Activated CD4-positive, alpha-beta T cell treated with anti-CD3 and anti-CD28 coated beads for 36 hours (primary cell): ENCODE data around the gene ALKBH1. TPM values are rescaled to one million over a fixed set of nuclear protein-coding genes. Genes with fewer than 3 reads are reported as not detected.
A peak's percentile ranks its signal among the peaks of the same experiment; 100 is the strongest.
"Not testable (repeated sequence)": the region's sequence is repeated elsewhere in the genome, so short reads cannot be mapped to it uniquely, and the experiment has no call there.

Experiments used
- ATAC-seq: fragments of 200-7000 bp; cut with Tn5 transposase; one replicate; pipeline ENCODE4 v1.10.0; 2021; ENCODE audit warnings: mild to moderate bottlenecking, moderate library complexity
- CTCF ChIA-PET: fragments of 350-600 bp; sonication (Branson Sonifier 250); formaldehyde crosslinking; loops from one replicate; lab custom pipeline; 2021; ENCODE audit warnings: antibody characterized with exemption; lab: Charles Lee
- POLR2A ChIA-PET: fragments of 350-600 bp; sonication (Branson Sonifier 250); formaldehyde crosslinking; loops from one replicate; lab custom pipeline; 2021; ENCODE audit warnings: antibody characterized with exemption, inconsistent platforms; lab: Charles Lee
- DNase-seq: peaks from one replicate; pipeline ENCODE4 v3.0.0-alpha.2; 2020
- H3K27ac Mint-ChIP-seq: one replicate; pipeline ENCODE4 v1.8.0; 2021; ENCODE audit warnings: mixed read lengths
- H3K27me3 Mint-ChIP-seq: one replicate; pipeline ENCODE4 v1.8.0; 2021; ENCODE audit warnings: mixed read lengths
- H3K36me3 Mint-ChIP-seq: one replicate; pipeline ENCODE4 v1.8.0; 2021; ENCODE audit warnings: low read depth, mixed read lengths
- H3K4me1 Mint-ChIP-seq: one replicate; pipeline ENCODE4 v1.8.0; 2021; ENCODE audit warnings: mixed read lengths
- H3K4me3 Mint-ChIP-seq: one replicate; pipeline ENCODE4 v1.8.0; 2021; ENCODE audit warnings: mild to moderate bottlenecking, moderate library complexity, mixed read lengths
- H3K9me3 Mint-ChIP-seq: one replicate; pipeline ENCODE4 v1.8.0; 2021; ENCODE audit warnings: low read depth, mixed read lengths
- intact Hi-C, 2 experiments: fragments of 100-400 bp; cut with DNase I in 1 of 2; cut with micrococcal nuclease in 1 of 2; formaldehyde crosslinking; loops; one replicate each; pipeline versions ENCODE4 v1.14.2 to v1.15.1; 2022 to 2024; cut with DNase I, micrococcal nuclease
- total RNA-seq, 2 experiments: library from RNA; stranded (reverse); gene quantifications; one replicate each; pipeline ENCODE4 v1.2.3, GENCODE V29; 2021

ALKBH1 gene, protein sequence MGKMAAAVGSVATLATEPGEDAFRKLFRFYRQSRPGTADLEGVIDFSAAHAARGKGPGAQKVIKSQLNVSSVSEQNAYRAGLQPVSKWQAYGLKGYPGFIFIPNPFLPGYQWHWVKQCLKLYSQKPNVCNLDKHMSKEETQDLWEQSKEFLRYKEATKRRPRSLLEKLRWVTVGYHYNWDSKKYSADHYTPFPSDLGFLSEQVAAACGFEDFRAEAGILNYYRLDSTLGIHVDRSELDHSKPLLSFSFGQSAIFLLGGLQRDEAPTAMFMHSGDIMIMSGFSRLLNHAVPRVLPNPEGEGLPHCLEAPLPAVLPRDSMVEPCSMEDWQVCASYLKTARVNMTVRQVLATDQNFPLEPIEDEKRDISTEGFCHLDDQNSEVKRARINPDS
- total RNA-seq = 10 to 100 TPM; 16.3 to 16.8 TPM

DNA sequence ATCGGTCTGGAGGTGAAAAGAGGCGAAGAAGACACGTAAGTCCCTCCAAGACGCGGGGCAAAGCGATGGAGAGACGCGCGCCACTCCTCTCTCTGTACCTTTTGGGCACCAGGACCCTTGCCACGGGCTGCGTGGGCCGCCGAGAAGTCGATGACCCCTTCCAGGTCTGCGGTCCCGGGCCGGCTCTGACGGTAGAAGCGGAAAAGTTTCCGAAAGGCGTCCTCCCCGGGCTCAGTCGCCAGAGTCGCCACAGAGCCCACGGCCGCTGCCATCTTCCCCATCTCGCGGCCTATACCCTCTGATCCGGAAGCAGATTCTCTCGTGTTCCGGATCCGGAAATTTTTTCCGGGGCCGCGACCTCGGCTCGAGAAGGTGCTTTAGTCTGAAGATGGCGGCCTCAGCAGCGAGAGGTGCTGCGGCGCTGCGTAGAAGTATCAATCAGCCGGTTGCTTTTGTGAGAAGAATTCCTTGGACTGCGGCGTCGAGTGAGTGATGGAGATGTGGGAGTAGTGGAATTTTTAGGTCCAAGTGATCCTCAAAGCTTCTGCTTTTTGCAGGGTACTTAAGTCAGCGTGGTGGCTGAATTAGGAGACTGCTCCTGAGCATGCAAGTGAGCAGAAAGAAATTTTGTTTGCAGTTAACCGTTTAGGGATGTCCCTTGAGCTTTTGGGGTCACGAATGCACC, at the start of gene ALKBH1, which contains the start of gene SLIRP:
Gene ALKBH1, minus strand, starts transcription at position 300 of the 685 bp plus-strand sequence. Its CDS starts 19 bp downstream, at position 281.
Gene SLIRP, plus strand, starts transcription at position 380 of the 685 bp plus-strand sequence. Its CDS starts 9 bp downstream, at position 389.
- peak; percentile 93 for DNase-seq
- H3K27me3 Mint-ChIP-seq = no peaks in the 10 kb centered on the region

DNA sequence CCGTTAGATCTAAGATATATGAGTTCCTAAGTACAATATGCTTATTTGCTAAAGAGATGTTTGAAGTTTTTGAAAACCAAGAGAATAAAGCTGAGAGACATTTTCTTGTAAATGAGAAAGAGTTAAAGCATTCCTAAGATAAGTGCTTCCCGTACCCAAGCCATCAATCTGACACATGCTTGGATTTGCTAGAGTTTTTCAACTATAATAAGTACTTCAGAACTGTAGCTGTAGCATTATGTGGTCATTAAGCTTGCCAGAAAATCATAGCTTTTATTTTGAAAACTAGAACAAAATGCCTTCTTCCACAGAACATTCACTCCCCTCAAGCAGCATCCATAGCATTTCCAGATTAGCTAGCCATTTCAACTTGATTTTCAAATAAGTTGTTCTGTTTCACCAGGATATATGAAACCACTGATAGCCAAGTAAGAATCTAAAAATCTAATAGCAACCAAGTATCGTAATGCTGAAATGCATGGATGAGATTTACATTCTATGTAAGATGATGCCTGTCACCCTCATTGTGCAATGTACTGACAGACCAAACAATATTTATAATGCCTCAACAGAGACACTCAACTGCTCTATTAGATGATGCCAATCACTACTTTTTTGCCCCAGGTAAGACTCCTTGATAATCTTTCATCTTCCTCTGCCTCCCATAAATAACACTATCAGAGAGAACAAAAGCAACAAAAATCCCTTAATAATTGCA, 45.1 kb upstream of the ALKBH1 start:
- intact Hi-C loops = no loop called here
- CTCF ChIA-PET = interaction anchor here (0.7 to 2.2 kb wide), 4 partner anchors 11 to 209 kb away, joined by 3 to 7 read pairs (median 3); no protein-coding TSS in a partner anchor
- H3K4me1 Mint-ChIP-seq = peaks cover 28% of the 10 kb centered on the region
- peak overlapping the region; percentile 23 for H3K27ac Mint-ChIP-seq
- H3K9me3 Mint-ChIP-seq = no peaks in the 10 kb centered on the region
- H3K4me3 Mint-ChIP-seq = no peak overlapping the region
- peaks cover 50% of the 10 kb centered on the region for H3K36me3 Mint-ChIP-seq
- ATAC-seq (no peak), DNase-seq (no peak)
- POLR2A ChIA-PET = no interaction called here
- H3K27me3 Mint-ChIP-seq = no peaks in the 10 kb centered on the region

More for the DNA sequence above, at the start of gene ALKBH1, which contains the start of gene SLIRP:
- Mint-ChIP-seq H3K36me3 (peaks cover 39% of the 10 kb centered on the region), H3K27ac (peak within 1 kb of the TSS; percentile 94), H3K9me3 (no peaks in the 10 kb centered on the region), H3K4me3 (peak within 1 kb of the TSS; percentile 95), H3K4me1 (peaks cover 45% of the 10 kb centered on the region)
- ChIA-PET POLR2A (no interaction called here), CTCF (interaction anchor here (1.0 kb wide), 1 partner anchor 92 kb away, joined by 3 read pairs; the partner anchor contains the start of gene ADCK1)
- intact Hi-C loops = loop anchor here (1.0 to 5.0 kb wide), 12 partner anchors 53 to 611 kb away; partner anchors contain the start of genes ADCK1 (in 2 of the 2), GSTZ1 (in 2 of the 2), SNW1 (in 2 of the 2) and SPTLC2 (in 2 of the 2)
- peak; percentile 98 for ATAC-seq

- Mint-ChIP-seq H3K27me3 (no peaks in the 10 kb centered on the region), H3K36me3 (peaks cover 49% of the 10 kb centered on the region), H3K4me3 (no peak overlapping the region), H3K4me1 (peaks cover 21% of the 10 kb centered on the region), H3K9me3 (no peaks in the 10 kb centered on the region), H3K27ac (no peak overlapping the region)
- intact Hi-C loops = no loop called here
- ChIA-PET POLR2A (no interaction called here), CTCF (interaction anchor here (0.8 to 2.2 kb wide), 3 partner anchors 11 to 29 kb away, joined by 3 to 7 read pairs (median 3); no protein-coding TSS in a partner anchor)
- no peak for ATAC-seq
- DNase-seq = no peak
Measured at GRCh38 chr14:77752266-77752665, 44.4 kb upstream of the ALKBH1 start.

DNA sequence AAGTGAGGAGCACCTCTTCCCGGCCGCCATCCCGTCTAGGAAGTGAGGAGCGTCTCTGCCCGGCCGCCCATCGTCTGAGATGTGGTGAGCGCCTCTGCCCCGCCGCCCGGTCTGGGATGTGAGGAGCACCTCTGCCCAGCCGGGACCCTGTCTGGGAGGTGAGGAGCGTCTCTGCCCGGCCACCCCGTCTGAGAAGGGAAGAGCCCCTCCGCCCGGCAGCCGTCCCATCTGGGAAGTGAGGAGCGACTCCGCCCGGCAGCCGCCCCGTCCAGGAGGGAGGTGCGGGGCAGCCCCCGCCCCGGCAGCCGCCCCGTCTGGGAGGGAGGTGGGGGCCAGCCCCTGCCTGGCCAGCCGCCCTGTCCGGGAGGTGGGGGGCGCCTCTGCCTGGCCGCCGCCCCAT, 39.6 kb upstream of the ALKBH1 start:
- H3K9me3 Mint-ChIP-seq, H3K27me3 Mint-ChIP-seq, DNase-seq, ATAC-seq, H3K27ac Mint-ChIP-seq, intact Hi-C loops, POLR2A ChIA-PET, CTCF ChIA-PET, H3K4me3 Mint-ChIP-seq: not testable (repeated sequence)
- Mint-ChIP-seq H3K36me3 (peaks cover 48% of the 10 kb centered on the region), H3K4me1 (peaks cover 18% of the 10 kb centered on the region)

DNA sequence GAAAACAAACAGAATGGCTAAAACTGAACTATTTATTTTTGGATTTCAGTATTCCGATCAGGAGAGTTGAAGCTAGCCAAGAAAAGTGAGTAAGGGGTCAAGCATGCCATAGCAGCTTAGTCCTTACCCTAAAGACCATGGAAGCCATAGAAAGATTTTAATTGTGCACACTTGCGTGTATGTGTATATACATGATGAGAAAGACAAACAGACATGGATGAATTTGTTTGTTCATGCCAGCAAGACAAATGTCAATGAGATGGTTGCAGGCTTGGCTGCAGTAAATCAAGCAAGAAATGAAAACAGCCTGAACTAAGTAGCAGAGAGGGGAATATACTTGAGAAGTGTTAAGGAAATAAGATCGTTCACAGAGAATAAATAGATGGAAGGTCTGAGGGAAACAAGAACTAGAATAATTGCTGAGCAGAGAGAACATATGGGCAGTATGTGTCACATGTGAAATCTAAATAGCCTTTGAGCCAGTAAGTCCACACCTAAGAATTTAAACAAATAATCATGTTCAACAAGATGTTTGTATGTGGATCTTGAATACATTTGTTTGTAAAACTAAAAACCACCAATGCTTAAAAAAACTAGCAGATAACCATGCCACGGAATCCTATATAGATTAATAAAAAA, 38.4 kb upstream of the ALKBH1 start:
- no peak overlapping the region for H3K27ac Mint-ChIP-seq
- DNase-seq (no peak), ATAC-seq (no peak)
- ChIA-PET CTCF (no interaction called here), POLR2A (no interaction called here)
- H3K4me1 Mint-ChIP-seq = peaks cover 28% of the 10 kb centered on the region
- intact Hi-C loops = no loop called here
- H3K36me3 Mint-ChIP-seq = peaks cover 50% of the 10 kb centered on the region
- H3K27me3 Mint-ChIP-seq = no peaks in the 10 kb centered on the region
- H3K9me3 Mint-ChIP-seq = no peaks in the 10 kb centered on the region
- no peak overlapping the region for H3K4me3 Mint-ChIP-seq

GRCh38 chr14:77741438-77741837, 33.6 kb upstream of the ALKBH1 start:
- ChIA-PET POLR2A (no interaction called here), CTCF (interaction anchor here (1.0 to 2.1 kb wide), 3 partner anchors 11 to 437 kb away, joined by 3 to 7 read pairs (median 5); partner anchors contain the start of gene SNW1)
- H3K36me3 Mint-ChIP-seq = peaks cover 45% of the 10 kb centered on the region
- ATAC-seq = peak; percentile 45
- H3K27me3 Mint-ChIP-seq = no peaks in the 10 kb centered on the region
- no peak overlapping the region for H3K4me3 Mint-ChIP-seq
- H3K27ac Mint-ChIP-seq = peak overlapping the region; percentile 68
- DNase-seq = no peak
- no peaks in the 10 kb centered on the region for H3K9me3 Mint-ChIP-seq
- H3K4me1 Mint-ChIP-seq = peaks cover 50% of the 10 kb centered on the region
- intact Hi-C loops = no loop called here

- intact Hi-C loops = loop anchor here (1.0 kb wide), 2 partner anchors 19 to 23 kb away; no protein-coding TSS in a partner anchor
- POLR2A ChIA-PET = no interaction called here
- peak overlapping the region; percentile 30 for H3K4me3 Mint-ChIP-seq
- H3K27me3 Mint-ChIP-seq = no peaks in the 10 kb centered on the region
- peaks cover 54% of the 10 kb centered on the region for H3K36me3 Mint-ChIP-seq
- peaks cover 53% of the 10 kb centered on the region for H3K4me1 Mint-ChIP-seq
- H3K27ac Mint-ChIP-seq = peak overlapping the region; percentile 76
- ATAC-seq (peak; percentile 78), DNase-seq (peak; percentile 56)
- CTCF ChIA-PET = interaction anchor here (0.8 to 1.8 kb wide), 2 partner anchors 13 to 19 kb away, joined by 3 read pairs; no protein-coding TSS in a partner anchor
- H3K9me3 Mint-ChIP-seq = no peaks in the 10 kb centered on the region
Measured at GRCh38 chr14:77738559-77739250, 30.9 kb upstream of the ALKBH1 start.

- CTCF ChIA-PET = interaction anchor here (0.6 kb wide), 1 partner anchor 31 kb away, joined by 3 read pairs; no protein-coding TSS in a partner anchor
- peak overlapping the region; percentile 55 for H3K27ac Mint-ChIP-seq
Measured at GRCh38 chr14:77730976-77731497, 23.2 kb upstream of the ALKBH1 start.

DNA sequence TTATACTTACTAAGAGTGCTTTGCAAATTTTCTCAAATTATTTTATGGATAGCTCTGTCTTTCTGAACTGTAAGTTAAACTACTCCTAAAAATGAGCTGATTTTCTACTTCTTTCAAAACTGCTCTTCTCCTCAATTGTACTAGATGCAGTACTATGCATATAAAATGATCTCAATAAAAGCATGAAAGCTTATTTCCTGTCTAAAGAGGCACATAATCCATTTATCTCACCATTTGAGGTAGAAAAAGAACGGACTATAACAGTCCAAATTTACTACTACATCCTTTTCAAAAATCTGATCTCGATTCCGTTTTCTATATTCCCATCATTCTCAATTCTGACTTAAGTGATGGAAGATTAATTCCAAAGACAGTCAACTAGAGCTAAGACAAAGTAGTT, 14.5 kb upstream of the ALKBH1 start:
- Mint-ChIP-seq H3K36me3 (peaks cover 65% of the 10 kb centered on the region), H3K4me3 (no peak overlapping the region), H3K27ac (peak overlapping the region; percentile 1), H3K4me1 (no peaks in the 10 kb centered on the region), H3K27me3 (no peaks in the 10 kb centered on the region), H3K9me3 (no peaks in the 10 kb centered on the region)
- intact Hi-C loops = no loop called here
- ChIA-PET POLR2A (no interaction called here), CTCF (no interaction called here)
- no peak for DNase-seq
- no peak for ATAC-seq

More at GRCh38 chr14:77730976-77731497, 23.2 kb upstream of the ALKBH1 start:
- ATAC-seq (no peak), DNase-seq (no peak)
- no peaks in the 10 kb centered on the region for H3K9me3 Mint-ChIP-seq
- H3K4me3 Mint-ChIP-seq = no peak overlapping the region
- no peaks in the 10 kb centered on the region for H3K27me3 Mint-ChIP-seq
- peaks cover 7% of the 10 kb centered on the region for H3K4me1 Mint-ChIP-seq
- intact Hi-C loops = no loop called here
- POLR2A ChIA-PET = no interaction called here
- H3K36me3 Mint-ChIP-seq = peaks cover 67% of the 10 kb centered on the region

- H3K27ac Mint-ChIP-seq = peak overlapping the region; percentile 52
- no peaks in the 10 kb centered on the region for H3K9me3 Mint-ChIP-seq
- H3K4me1 Mint-ChIP-seq = no peaks in the 10 kb centered on the region
- DNase-seq (no peak), ATAC-seq (no peak)
- peaks cover 62% of the 10 kb centered on the region for H3K36me3 Mint-ChIP-seq
- H3K4me3 Mint-ChIP-seq = no peak overlapping the region
- H3K27me3 Mint-ChIP-seq = no peaks in the 10 kb centered on the region
- ChIA-PET POLR2A (no interaction called here), CTCF (interaction anchor here (0.7 to 0.9 kb wide), 2 partner anchors 37 to 82 kb away, joined by 3 read pairs; no protein-coding TSS in a partner anchor)
- intact Hi-C loops = no loop called here
Measured at GRCh38 chr14:77721437-77721836, 13.6 kb upstream of the ALKBH1 start.
